Mucosa of descending colon (tissue), 3 donors: ENCODE data around the gene KSR1. TPM values are rescaled to one million over a fixed set of nuclear protein-coding genes. Genes with fewer than 3 reads are reported as not detected.

ENCODE experiments used
- total RNA-seq, 3 donors: library from RNA; stranded (reverse); fragmentation: NEBNext Ultra II Directional in 2 of 3; extraction: Animal tissue kit (Norgen Biotek cat#: 25700) in 2 of 3; gene quantifications; one replicate each; pipeline versions ENCODE4 v1.2.1 to v1.2.4, GENCODE V29; 2021 to 2023
- donor health status: DM: no; HTN: no; CAD: no; lungs with moderate emphysema.
- donor health status: DM: no; HTN: no; CAD: no.
- donor health status: DM: no; HTN: yes; CAD: no.

Gene KSR1
- total RNA-seq, 3 donors from 2014 or later, result 20.5 to 50.4 (median 21.3) TPM

Other genes starting within 250 kb of the KSR1 start
- 100 to 1,000 TPM; 115 to 149 (median 137) TPM for gene WSB1, start 162.3 kb upstream of the KSR1 start, total RNA-seq
- gene LGALS9, start 174.7 kb downstream of the KSR1 start, total RNA-seq, result 100 to 1,000 TPM; 217 to 573 (median 482) TPM